H1 (cell line): ENCODE data around the gene FGF21. TPM values are rescaled to one million over a fixed set of nuclear protein-coding genes. Genes with fewer than 3 reads are reported as not detected.

Experiments
- ASH2L ChIP-seq: fragments of 200-600, 300-600 bp; sonication (generic); IDR thresholded peaks from one replicate; pipeline ENCODE4 v1.7.1; 2017; ENCODE audit warnings: low read length
- BRCA1 ChIP-seq: IDR thresholded peaks from 2 replicates; pipeline ENCODE4 v1.6.1; 2012; ENCODE audit warnings: low read depth, low read length, improper control_type of control experiment
- CTBP2 ChIP-seq: IDR thresholded peaks from 2 replicates; pipeline ENCODE4 v1.7.0; 2011; ENCODE audit warnings: borderline replicate concordance, mild to moderate bottlenecking, moderate library complexity, mixed read lengths, low read length; ENCODE audit not compliant: insufficient read depth, insufficient read length
- EP300 ChIP-seq, 2 experiments: IDR thresholded peaks; 1 replicate in 1 of 2; 2 replicates in 1 of 2; pipeline ENCODE4 v1.6.1; 2011 to 2012; ENCODE audit warnings: low read depth in 2 of 2, low read length in 2 of 2, mild to moderate bottlenecking in 2 of 2, borderline replicate concordance in 1 of 2, inconsistent platforms in 1 of 2, moderate library complexity in 1 of 2
- FOSL1 ChIP-seq: IDR thresholded peaks from 2 replicates; pipeline ENCODE4 v1.6.1; 2011; ENCODE audit warnings: mild to moderate bottlenecking, low read depth, low read length, moderate library complexity; ENCODE audit not compliant: insufficient read depth
- HDAC6 ChIP-seq: IDR thresholded peaks from one replicate; pipeline ENCODE4 v1.7.1; 2012; ENCODE audit warnings: low read depth, mild to moderate bottlenecking, inconsistent platforms, low read length, moderate library complexity
- JUN ChIP-seq: IDR thresholded peaks from 2 replicates; pipeline ENCODE4 v1.6.1; 2011; ENCODE audit warnings: low read depth, mild to moderate bottlenecking, improper control_type of control experiment, low read length
- KDM1A ChIP-seq: fragments of 200-600, 300-600 bp; sonication (generic); IDR thresholded peaks from 2 replicates; pipeline ENCODE4 v1.7.1; 2016; ENCODE audit warnings: mild to moderate bottlenecking, low read length, borderline replicate concordance
- RBBP5 ChIP-seq: IDR thresholded peaks from 2 replicates; pipeline ENCODE4 v1.7.1; 2012; ENCODE audit warnings: low read depth, mild to moderate bottlenecking, inconsistent platforms, low read length, moderate library complexity, borderline replicate concordance
- RFX5 ChIP-seq: IDR thresholded peaks from 2 replicates; pipeline ENCODE4 v1.6.1; 2011; ENCODE audit warnings: low read depth, low read length, improper control_type of control experiment, borderline replicate concordance
- RNF2 ChIP-seq: fragments of 200-900, 300-1000 bp; sonication (generic); IDR thresholded peaks from 2 replicates; pipeline ENCODE4 v1.7.1; 2016; ENCODE audit warnings: borderline replicate concordance, low read depth, mild to moderate bottlenecking, antibody characterized with exemption, low read length; ENCODE audit not compliant: poor library complexity, severe bottlenecking; ENCODE audit errors: missing control alignments
- SIN3A ChIP-seq, 2 experiments: IDR thresholded peaks in 1 of 2; conservative IDR thresholded peaks in 1 of 2; 2 replicates each; pipeline ENCODE4 v1.6.1; 2011 to 2012; ENCODE audit warnings: low read length in 2 of 2, improper control_type of control experiment in 1 of 2, low read depth in 1 of 2, mild to moderate bottlenecking in 1 of 2
- SIX5 ChIP-seq: IDR thresholded peaks from 2 replicates; pipeline ENCODE4 v1.6.1; 2011; ENCODE audit warnings: mild to moderate bottlenecking, low read depth, low read length
- TAF1 ChIP-seq: IDR thresholded peaks from 2 replicates; pipeline ENCODE4 v1.6.1; 2011; ENCODE audit warnings: mild to moderate bottlenecking, low read depth, low read length
- TAF7 ChIP-seq: optimal IDR thresholded peaks from 2 replicates; pipeline ENCODE3; 2011; ENCODE audit warnings: low read depth, mild to moderate bottlenecking, inconsistent platforms, low read length, moderate library complexity, borderline replicate concordance
- TBP ChIP-seq: IDR thresholded peaks from 2 replicates; pipeline ENCODE4 v1.6.1; 2011; ENCODE audit warnings: low read depth, low read length, improper control_type of control experiment
- TEAD4 ChIP-seq: IDR thresholded peaks from 2 replicates; pipeline ENCODE4 v1.6.1; 2012; ENCODE audit warnings: low read depth, low read length, inconsistent platforms, mixed read lengths
- polyA plus RNA-seq, 7 experiments: library from polyadenylated mRNA; depleted of rRNA in 3 of 7; stranded (reverse) in 5 of 7; unstranded in 2 of 7; fragments of >200 nt in 5 of 7; fragments of 200-250 nt in 2 of 7; gene quantifications; 1 replicate in 5 of 7; 2 replicates in 1 of 7; 4 replicates in 1 of 7; pipeline versions ENCODE4 v1.2.1 to v1.2.3, GENCODE V29; 2011 to 2013; ENCODE audit warnings: missing spikeins in 2 of 7, mixed read lengths in 2 of 7
- total RNA-seq: library from RNA; stranded (reverse); fragmentation: NEBNext Ultra II Directional; extraction: Animal tissue kit (Norgen Biotek cat#: 25700); gene quantifications from 2 replicates; pipeline ENCODE4 v1.2.1, GENCODE V29; 2021
- TF ChIP-seq, protein P1 (sequence below): IDR thresholded peaks from 2 replicates; pipeline ENCODE4 v1.6.1; 2012; ENCODE audit warnings: inconsistent platforms
- TF ChIP-seq, protein P2 (sequence below), 3 experiments: IDR thresholded peaks; 1 replicate in 2 of 3; 2 replicates in 1 of 3; pipeline versions ENCODE4 v1.5.1 to v1.6.1; 2011; ENCODE audit warnings: low read length in 3 of 3, mild to moderate bottlenecking in 3 of 3, inconsistent platforms in 2 of 3, low read depth in 1 of 3, moderate library complexity in 1 of 3; ENCODE audit not compliant: insufficient read depth in 1 of 3; ENCODE audit errors: control extremely low read depth in 1 of 3

Gene FGF21
- total and polyA plus RNA-seq, 2 of the 8 experiments (the other 6 are each of a cell fraction or from before 2014, with no cell fraction given): 0.48 to 0.80 TPM

DNA sequence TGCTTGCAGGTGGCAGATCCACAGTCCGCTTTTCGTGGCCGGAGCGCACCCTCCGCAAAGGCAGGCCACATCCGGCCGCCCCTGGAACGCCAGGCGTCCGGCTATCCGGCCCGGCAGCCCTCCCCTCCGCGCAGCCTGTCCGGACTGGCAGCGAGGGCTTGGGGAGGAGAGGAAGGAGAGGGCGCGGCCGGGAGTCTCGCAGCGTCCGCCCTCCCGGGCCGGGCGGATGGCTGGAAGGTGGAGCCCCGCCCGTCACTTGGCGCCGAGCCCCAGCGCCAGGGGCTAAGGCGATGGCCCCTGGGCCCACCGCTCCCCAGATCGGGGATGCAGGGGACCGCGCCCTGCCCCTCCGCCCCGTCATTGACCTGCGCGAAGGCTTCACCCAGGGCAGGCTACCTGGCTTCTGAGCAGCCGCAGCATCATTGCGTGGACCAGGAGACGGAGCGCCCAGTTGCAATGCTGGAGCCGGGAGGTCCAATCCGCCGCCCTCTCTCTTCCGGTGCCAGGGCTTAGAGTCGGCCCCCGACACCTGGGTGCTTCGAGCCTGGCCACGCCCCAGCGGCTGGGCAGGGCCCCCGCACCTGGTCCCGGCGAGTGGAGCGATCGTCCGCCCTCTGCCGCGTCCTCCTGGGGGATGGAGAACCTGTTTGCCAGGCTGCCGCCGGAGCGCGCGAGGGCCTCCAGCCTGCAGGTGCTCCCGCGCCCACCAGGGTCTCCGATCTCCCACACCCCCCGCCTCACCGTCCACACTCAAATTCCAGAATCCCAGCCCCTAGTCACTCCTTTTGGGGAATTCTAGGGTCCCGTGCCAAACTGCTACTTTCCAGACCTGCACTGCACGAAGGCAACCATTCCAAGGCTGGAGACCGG lies 2.6 kb upstream of the FGF21 start, which contains the start of gene FUT1 (continued):
- no peak for TF ChIP-seq JUN
- no peak for TF ChIP-seq RNF2
- peak; percentile 73 for TF ChIP-seq TBP
- TF ChIP-seq ASH2L: peak; percentile 79
- TF ChIP-seq TEAD4: no peak
- TF ChIP-seq, protein P1, sequence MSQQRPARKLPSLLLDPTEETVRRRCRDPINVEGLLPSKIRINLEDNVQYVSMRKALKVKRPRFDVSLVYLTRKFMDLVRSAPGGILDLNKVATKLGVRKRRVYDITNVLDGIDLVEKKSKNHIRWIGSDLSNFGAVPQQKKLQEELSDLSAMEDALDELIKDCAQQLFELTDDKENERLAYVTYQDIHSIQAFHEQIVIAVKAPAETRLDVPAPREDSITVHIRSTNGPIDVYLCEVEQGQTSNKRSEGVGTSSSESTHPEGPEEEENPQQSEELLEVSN: peak; percentile 67
- peak; percentile 35 for TF ChIP-seq TAF7
- TF ChIP-seq KDM1A: no peak
- TF ChIP-seq, protein P2, sequence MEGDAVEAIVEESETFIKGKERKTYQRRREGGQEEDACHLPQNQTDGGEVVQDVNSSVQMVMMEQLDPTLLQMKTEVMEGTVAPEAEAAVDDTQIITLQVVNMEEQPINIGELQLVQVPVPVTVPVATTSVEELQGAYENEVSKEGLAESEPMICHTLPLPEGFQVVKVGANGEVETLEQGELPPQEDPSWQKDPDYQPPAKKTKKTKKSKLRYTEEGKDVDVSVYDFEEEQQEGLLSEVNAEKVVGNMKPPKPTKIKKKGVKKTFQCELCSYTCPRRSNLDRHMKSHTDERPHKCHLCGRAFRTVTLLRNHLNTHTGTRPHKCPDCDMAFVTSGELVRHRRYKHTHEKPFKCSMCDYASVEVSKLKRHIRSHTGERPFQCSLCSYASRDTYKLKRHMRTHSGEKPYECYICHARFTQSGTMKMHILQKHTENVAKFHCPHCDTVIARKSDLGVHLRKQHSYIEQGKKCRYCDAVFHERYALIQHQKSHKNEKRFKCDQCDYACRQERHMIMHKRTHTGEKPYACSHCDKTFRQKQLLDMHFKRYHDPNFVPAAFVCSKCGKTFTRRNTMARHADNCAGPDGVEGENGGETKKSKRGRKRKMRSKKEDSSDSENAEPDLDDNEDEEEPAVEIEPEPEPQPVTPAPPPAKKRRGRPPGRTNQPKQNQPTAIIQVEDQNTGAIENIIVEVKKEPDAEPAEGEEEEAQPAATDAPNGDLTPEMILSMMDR (IDR thresholded peaks at IDR 0.05; ENCODE audit: control extremely low read depth in 1 of 3, insufficient read depth in 1 of 3, low read depth in 1 of 3, low read length in 3 of 3): peak in 2 of 3 experiments; percentile 14 to 28; a peak in 2 of 4 replicates
- TF ChIP-seq EP300 (IDR thresholded peaks at IDR 0.05; ENCODE audit: borderline replicate concordance in 1 of 2, low read depth in 2 of 2, low read length in 2 of 2): peak in 1 of 2 experiments; percentile 54; a peak in 1 of 3 replicates
- peak; percentile 63; the same call in 1 of the 2 replicates for TF ChIP-seq RFX5
- no peak for TF ChIP-seq HDAC6
- TF ChIP-seq TAF1: peak; percentile 55; the same call in 1 of the 2 replicates
- TF ChIP-seq FOSL1: no peak
- TF ChIP-seq SIN3A (conservative IDR thresholded peaks at IDR 0.05 in 1 of 2, IDR thresholded peaks at IDR 0.05 in 1 of 2; ENCODE audit: low read depth in 1 of 2, low read length in 2 of 2): peak in 1 of 2 experiments; percentile 69; a peak in 1 of 4 replicates
- peak; percentile 36; the same call in 1 of the 2 replicates for TF ChIP-seq RBBP5
- TF ChIP-seq SIX5: no peak
- TF ChIP-seq BRCA1: no peak
- TF ChIP-seq CTBP2: peak; percentile 90
